Epithelial cell of proximal tubule (primary cell): Measurements from ENCODE around the gene KLHL40. TPM values are rescaled to one million over a fixed set of nuclear protein-coding genes. Genes with fewer than 3 reads are reported as not detected.

Source experiments
- DNase-seq: peaks from one replicate; pipeline ENCODE4 v3.0.0-alpha.2; 2011; ENCODE audit warnings: low read depth
- H3K4me3 ChIP-seq: 2 replicates; pipeline ENCODE4 v1.5.1; 2011; ENCODE audit warnings: low read depth, mild to moderate bottlenecking, low read length
- total RNA-seq: library from RNA; depleted of rRNA; stranded (reverse); fragments of >200 nt; gene quantifications from 2 replicates; pipeline ENCODE4 v1.2.3, GENCODE V29; 2015
- TF ChIP-seq, protein P1 (sequence below): conservative IDR thresholded peaks from 2 replicates; pipeline ENCODE4 v1.5.1; 2012; ENCODE audit warnings: low read depth, mild to moderate bottlenecking, low read length

The KLHL40 gene
- total RNA-seq, 1 donor from 2014 or later, result not detected

GRCh38 chr3:42739401-42740158, 54.2 kb downstream of the KLHL40 start:
- DNase-seq, result no peak
- TF ChIP-seq, protein P1, sequence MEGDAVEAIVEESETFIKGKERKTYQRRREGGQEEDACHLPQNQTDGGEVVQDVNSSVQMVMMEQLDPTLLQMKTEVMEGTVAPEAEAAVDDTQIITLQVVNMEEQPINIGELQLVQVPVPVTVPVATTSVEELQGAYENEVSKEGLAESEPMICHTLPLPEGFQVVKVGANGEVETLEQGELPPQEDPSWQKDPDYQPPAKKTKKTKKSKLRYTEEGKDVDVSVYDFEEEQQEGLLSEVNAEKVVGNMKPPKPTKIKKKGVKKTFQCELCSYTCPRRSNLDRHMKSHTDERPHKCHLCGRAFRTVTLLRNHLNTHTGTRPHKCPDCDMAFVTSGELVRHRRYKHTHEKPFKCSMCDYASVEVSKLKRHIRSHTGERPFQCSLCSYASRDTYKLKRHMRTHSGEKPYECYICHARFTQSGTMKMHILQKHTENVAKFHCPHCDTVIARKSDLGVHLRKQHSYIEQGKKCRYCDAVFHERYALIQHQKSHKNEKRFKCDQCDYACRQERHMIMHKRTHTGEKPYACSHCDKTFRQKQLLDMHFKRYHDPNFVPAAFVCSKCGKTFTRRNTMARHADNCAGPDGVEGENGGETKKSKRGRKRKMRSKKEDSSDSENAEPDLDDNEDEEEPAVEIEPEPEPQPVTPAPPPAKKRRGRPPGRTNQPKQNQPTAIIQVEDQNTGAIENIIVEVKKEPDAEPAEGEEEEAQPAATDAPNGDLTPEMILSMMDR, result no peak
- no peak overlapping the region for H3K4me3 ChIP-seq

DNA sequence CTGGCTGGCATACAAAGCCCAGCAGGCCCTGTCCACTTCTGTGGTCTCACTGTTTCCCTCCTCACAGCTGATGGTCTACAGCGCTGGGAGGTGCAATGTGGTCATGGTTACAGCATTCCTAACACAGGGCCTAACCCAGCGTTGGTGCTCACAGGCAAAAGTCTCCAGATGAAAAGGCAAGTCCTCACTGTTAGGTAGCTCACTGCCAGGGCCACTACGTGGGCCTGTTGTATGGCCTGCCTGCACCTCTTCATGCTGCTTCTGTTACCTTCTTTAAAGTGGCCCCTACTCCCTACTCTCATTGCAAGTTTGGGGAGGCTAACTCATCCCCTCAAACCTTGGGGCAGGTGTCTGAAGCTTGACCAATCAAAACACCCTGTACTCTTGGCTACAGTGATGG, 56.5 kb downstream of the KLHL40 start:
- TF ChIP-seq, protein P1, result no peak
- DNase-seq, result no peak
- no peak overlapping the region for H3K4me3 ChIP-seq

Other genes starting within 250 kb of the KLHL40 start
- gene VIPR1, start 182.9 kb upstream of the KLHL40 start, total RNA-seq, result 0.43 TPM in 1 of 2 replicates, not detected in the other
- gene SEC22C, start 103.6 kb upstream of the KLHL40 start, total RNA-seq, result 40.8 and 60.0 TPM in 2 replicates
- gene SS18L2, start 94.7 kb upstream of the KLHL40 start, total RNA-seq, result 26.9 and 31.5 TPM in 2 replicates
- 18.2 and 24.3 TPM in 2 replicates for gene NKTR, start 84.9 kb upstream of the KLHL40 start, total RNA-seq
- 5.6 and 6.2 TPM in 2 replicates for gene ZBTB47, start 31.8 kb upstream of the KLHL40 start, total RNA-seq
- gene HHATL, start 17.3 kb downstream of the KLHL40 start, total RNA-seq, result not detected in 2 replicates
- gene CCDC13, start 87.7 kb downstream of the KLHL40 start, total RNA-seq, result 0.65 and 1.7 TPM in 2 replicates
- 246 and 247 TPM in 2 replicates for gene HIGD1A, start 119.0 kb downstream of the KLHL40 start, total RNA-seq
- gene ACKR2, start 123.9 kb downstream of the KLHL40 start, total RNA-seq, result 2.8 and 6.1 TPM in 2 replicates
- gene CYP8B1, start 190.3 kb downstream of the KLHL40 start, total RNA-seq, result not detected in 2 replicates
- 1.7 and 6.3 TPM in 2 replicates for gene ZNF662, start 220.6 kb downstream of the KLHL40 start, total RNA-seq